H1 (cell line): ENCODE results near the gene SLC25A47. TPM values are rescaled to one million over a fixed set of nuclear protein-coding genes. Genes with fewer than 3 reads are reported as not detected.
"Not testable (repeated sequence)": the region's sequence is repeated elsewhere in the genome, so short reads cannot be mapped to it uniquely, and the experiment has no call there.

Experiments used
- CTCF ChIA-PET: fragments of 300-600 bp; sonication (Branson Sonifier 250); formaldehyde crosslinking; loops from one replicate; lab custom pipeline; 2021; ENCODE audit not compliant: partially characterized antibody; lab: Charles Lee
- POLR2A ChIA-PET: fragments of 300-600 bp; sonication (Branson Sonifier 250); formaldehyde crosslinking; loops from one replicate; lab custom pipeline; 2021; ENCODE audit warnings: inconsistent platforms; ENCODE audit not compliant: partially characterized antibody; lab: Charles Lee
- DNase-seq, 2 experiments: peaks; one replicate each; pipeline versions ENCODE4 v3.0.0 to v3.0.0-alpha.2; 2010 to 2022; ENCODE audit warnings: low spot score in 2 of 2, low read depth in 1 of 2, mixed read lengths in 1 of 2
- FAIRE-seq: peaks from 2 replicates; lab custom pipeline; 2011; peaks lifted over from hg19 to GRCh38; lab: Jason Lieb, UNC
- H2AFZ ChIP-seq: 2 replicates; pipeline ENCODE4 v1.8.1; 2012; ENCODE audit warnings: low read length, inconsistent platforms
- H2AK5ac ChIP-seq: 2 replicates; pipeline ENCODE4 v1.6.1; 2013; ENCODE audit warnings: low read depth, low read length
- H2BK120ac ChIP-seq: replicated peaks from 2 replicates; pipeline ENCODE3; 2013; ENCODE audit warnings: low read depth, low read length, inconsistent platforms
- H2BK12ac ChIP-seq: 2 replicates; pipeline ENCODE4 v1.6.1; 2013; ENCODE audit warnings: low read depth, low read length
- H2BK15ac ChIP-seq: 2 replicates; pipeline ENCODE4 v1.6.1; 2013; ENCODE audit warnings: low read length
- H2BK20ac ChIP-seq: 2 replicates; pipeline ENCODE4 v1.6.1; 2013; ENCODE audit warnings: low read length
- H2BK5ac ChIP-seq: 2 replicates; pipeline ENCODE4 v1.6.1; 2013; ENCODE audit warnings: low read depth, low read length
- H3K14ac ChIP-seq: 2 replicates; pipeline ENCODE4 v1.6.1; 2013; ENCODE audit warnings: inconsistent platforms; ENCODE audit not compliant: insufficient read length
- H3K18ac ChIP-seq: 2 replicates; pipeline ENCODE4 v1.6.1; 2013; ENCODE audit warnings: low read length; ENCODE audit errors: extremely low read depth
- H3K23ac ChIP-seq: 2 replicates; pipeline ENCODE4 v1.6.1; 2013; ENCODE audit warnings: inconsistent platforms; ENCODE audit not compliant: insufficient read length
- H3K23me2 ChIP-seq: 2 replicates; pipeline ENCODE4 v1.6.1; 2013; ENCODE audit warnings: low read depth, low read length
- H3K27ac ChIP-seq: 2 replicates; pipeline ENCODE4 v1.6.1; 2011; ENCODE audit warnings: low read depth, low read length, inconsistent platforms
- H3K27me3 ChIP-seq, 4 experiments: replicated peaks in 1 of 4; 1 replicate in 1 of 4; 2 replicates in 3 of 4; pipeline versions ENCODE4 v1.6.1 to v1.8.1; 2011 to 2013; ENCODE audit warnings: low read length in 3 of 4, mild to moderate bottlenecking in 3 of 4, inconsistent platforms in 2 of 4, mixed read lengths in 2 of 4, moderate library complexity in 1 of 4; ENCODE audit not compliant: control insufficient read depth in 3 of 4, insufficient read depth in 3 of 4; ENCODE audit errors: extremely low read depth in 1 of 4
- H3K36me3 ChIP-seq, 4 experiments: 2 replicates each; pipeline versions ENCODE4 v1.6.1 to v1.8.1; 2011 to 2013; ENCODE audit warnings: mild to moderate bottlenecking in 4 of 4, low read length in 3 of 4, moderate library complexity in 2 of 4, control low read depth in 1 of 4, inconsistent platforms in 1 of 4; ENCODE audit not compliant: insufficient read depth in 4 of 4, control insufficient read depth in 2 of 4
- H3K4ac ChIP-seq: replicated peaks from 2 replicates; pipeline ENCODE3; 2013; ENCODE audit warnings: low read length, low read depth, mixed read lengths, inconsistent platforms; ENCODE audit not compliant: insufficient read length
- H3K4me1 ChIP-seq, 4 experiments: replicated peaks in 1 of 4; 1 replicate in 1 of 4; 2 replicates in 3 of 4; pipeline versions ENCODE4 v1.6.1 to v1.8.1; 2011 to 2013; ENCODE audit warnings: low read length in 3 of 4, inconsistent platforms in 2 of 4, mixed read lengths in 1 of 4; ENCODE audit not compliant: insufficient read depth in 4 of 4, control insufficient read depth in 3 of 4
- H3K4me2 ChIP-seq, 2 experiments: 2 replicates each; pipeline versions ENCODE4 v1.6.1 to v1.8.1; 2011 to 2013; ENCODE audit warnings: low read depth in 2 of 2, low read length in 2 of 2, control low read depth in 1 of 2, inconsistent platforms in 1 of 2, mild to moderate bottlenecking in 1 of 2; ENCODE audit not compliant: insufficient read depth in 1 of 2
- H3K4me3 ChIP-seq, 4 experiments: fragments of 200-600, 300-600 bp in 1 of 4; sonication (generic), shearing (Covaris generic), sonication (Bioruptor Twin) in 1 of 4; 2 replicates each; pipeline versions ENCODE4 v1.5.1 to v1.8.1; 2011 to 2016; ENCODE audit warnings: low read length in 4 of 4, low read depth in 3 of 4, control low read depth in 2 of 4, inconsistent platforms in 2 of 4, mild to moderate bottlenecking in 2 of 4, mixed read lengths in 1 of 4, moderate library complexity in 1 of 4; ENCODE audit not compliant: insufficient read depth in 2 of 4; ENCODE audit errors: extremely low read depth in 1 of 4
- H3K56ac ChIP-seq: replicated peaks from 2 replicates; pipeline ENCODE3; 2013; ENCODE audit warnings: low read depth, mild to moderate bottlenecking, mixed read lengths, low read length, inconsistent platforms; ENCODE audit not compliant: insufficient read length
- H3K79me1 ChIP-seq: 2 replicates; pipeline ENCODE4 v1.6.1; 2013; ENCODE audit warnings: low read depth, low read length, control low read depth
- H3K79me2 ChIP-seq, 2 experiments: 2 replicates each; pipeline versions ENCODE4 v1.6.1 to v1.8.1; 2012 to 2013; ENCODE audit warnings: low read length in 2 of 2, mild to moderate bottlenecking in 2 of 2, inconsistent platforms in 1 of 2; ENCODE audit not compliant: insufficient read depth in 2 of 2, control insufficient read depth in 1 of 2
- H3K9ac ChIP-seq, 4 experiments: replicated peaks in 1 of 4; 1 replicate in 1 of 4; 2 replicates in 3 of 4; pipeline versions ENCODE4 v1.6.1 to v1.8.1; 2011 to 2013; ENCODE audit warnings: low read depth in 3 of 4, low read length in 3 of 4, control low read depth in 2 of 4, mild to moderate bottlenecking in 2 of 4, moderate library complexity in 2 of 4, inconsistent platforms in 1 of 4; ENCODE audit errors: extremely low read depth in 1 of 4
- H3K9me3 ChIP-seq, 2 experiments: 2 replicates each; pipeline versions ENCODE4 v1.6.1 to v1.8.1; 2012 to 2013; ENCODE audit warnings: mild to moderate bottlenecking in 2 of 2, moderate library complexity in 2 of 2, control low read depth in 1 of 2, inconsistent platforms in 1 of 2, low read depth in 1 of 2, low read length in 1 of 2, mixed read lengths in 1 of 2; ENCODE audit not compliant: insufficient read depth in 2 of 2
- H4K20me1 ChIP-seq, 2 experiments: replicated peaks in 1 of 2; 2 replicates each; pipeline versions ENCODE3 to v1.8.1; 2011 to 2013; ENCODE audit warnings: inconsistent platforms in 2 of 2, low read length in 2 of 2, mild to moderate bottlenecking in 1 of 2; ENCODE audit not compliant: insufficient read depth in 2 of 2, control insufficient read depth in 1 of 2
- H4K5ac ChIP-seq: 2 replicates; pipeline ENCODE4 v1.6.1; 2013; ENCODE audit warnings: low read length, low read depth, mixed read lengths, inconsistent platforms; ENCODE audit not compliant: insufficient read length
- H4K8ac ChIP-seq: 2 replicates; pipeline ENCODE4 v1.8.0; 2013; ENCODE audit warnings: mild to moderate bottlenecking, moderate library complexity, low read length, inconsistent platforms; ENCODE audit not compliant: insufficient read depth; ENCODE audit errors: extremely low read depth
- H4K91ac ChIP-seq: replicated peaks from 2 replicates; pipeline ENCODE3; 2013; ENCODE audit warnings: low read length, mixed read lengths, inconsistent platforms; ENCODE audit not compliant: insufficient read length
- WGBS, 2 experiments: shearing (Covaris generic) in 1 of 2; methylation state at CpG; one replicate each; pipeline versions ENCODE4 v1.1.6 to v1.1.7; 2013 to 2015; ENCODE audit warnings: low lambda C conversion rate in 2 of 2, mixed read lengths in 2 of 2, inconsistent platforms in 1 of 2, low coverage in 1 of 2, missing lambda C conversion rate in 1 of 2; ENCODE audit not compliant: insufficient replicate concordance in 2 of 2, insufficient coverage in 1 of 2, insufficient read length in 1 of 2; ENCODE audit errors: extremely low coverage in 1 of 2, missing lambda C conversion rate in 1 of 2; 5-methylcytosine and 5-hydroxymethylcytosine counted together
- polyA plus RNA-seq, 7 experiments: library from polyadenylated mRNA; depleted of rRNA in 3 of 7; stranded (reverse) in 5 of 7; unstranded in 2 of 7; fragments of >200 nt in 5 of 7; fragments of 200-250 nt in 2 of 7; gene quantifications; 1 replicate in 5 of 7; 2 replicates in 1 of 7; 4 replicates in 1 of 7; pipeline versions ENCODE4 v1.2.1 to v1.2.3, GENCODE V29; 2011 to 2013; ENCODE audit warnings: missing spikeins in 2 of 7, mixed read lengths in 2 of 7
- total RNA-seq: library from RNA; stranded (reverse); fragmentation: NEBNext Ultra II Directional; extraction: Animal tissue kit (Norgen Biotek cat#: 25700); gene quantifications from 2 replicates; pipeline ENCODE4 v1.2.1, GENCODE V29; 2021

Gene SLC25A47
- total and polyA plus RNA-seq, 2 of the 8 experiments (the other 6 are each of a cell fraction or from before 2014, with no cell fraction given) = not detected

GRCh38 chr14:100342826-100343225, 19.7 kb downstream of the SLC25A47 start:
- H3K14ac ChIP-seq, H3K27me3 ChIP-seq, H3K18ac ChIP-seq, H3K79me2 ChIP-seq, H3K56ac ChIP-seq, H3K23me2 ChIP-seq, H2BK20ac ChIP-seq, H2BK5ac ChIP-seq, H3K9ac ChIP-seq, H4K91ac ChIP-seq, H2BK12ac ChIP-seq, H2AK5ac ChIP-seq, H2AFZ ChIP-seq, FAIRE-seq, H3K27ac ChIP-seq, H2BK120ac ChIP-seq, H3K4me1 ChIP-seq, DNase-seq, H3K23ac ChIP-seq, H3K4me2 ChIP-seq, H4K5ac ChIP-seq, H3K4me3 ChIP-seq, H4K20me1 ChIP-seq, H4K8ac ChIP-seq, H2BK15ac ChIP-seq, H3K79me1 ChIP-seq, H3K9me3 ChIP-seq, CTCF ChIA-PET, H3K4ac ChIP-seq: not testable (repeated sequence)
- 93% methylated on average over 11 of the region's 12 CpGs; no CpG with 5 or more reads in 1 of the 2 experiments for WGBS, 2 experiments
- POLR2A ChIA-PET = interaction anchor here (0.7 to 14.6 kb wide), 2 partner anchors 8 to 19 kb away, joined by 4 to 129 read pairs; no protein-coding TSS in a partner anchor
- H3K36me3 ChIP-seq = peaks cover 12 to 60% (median 36%) of the 10 kb centered on the region in 4 experiments; a peak in 6 of 8 replicates

GRCh38 chr14:100344657-100345056, 21.5 kb downstream of the SLC25A47 start:
- H3K9ac ChIP-seq, DNase-seq, CTCF ChIA-PET, POLR2A ChIA-PET, H3K27me3 ChIP-seq, H3K14ac ChIP-seq, H2BK5ac ChIP-seq, FAIRE-seq, H2BK120ac ChIP-seq, H3K79me2 ChIP-seq, H4K20me1 ChIP-seq, H3K9me3 ChIP-seq, H4K5ac ChIP-seq, H2AK5ac ChIP-seq, H2BK12ac ChIP-seq, H3K27ac ChIP-seq, H4K91ac ChIP-seq, H3K4me2 ChIP-seq, H3K4me1 ChIP-seq, H2AFZ ChIP-seq, H3K23ac ChIP-seq, H3K23me2 ChIP-seq, H3K79me1 ChIP-seq, H3K56ac ChIP-seq, H3K4me3 ChIP-seq, H3K4ac ChIP-seq, H4K8ac ChIP-seq, H2BK20ac ChIP-seq, H2BK15ac ChIP-seq, H3K18ac ChIP-seq: not testable (repeated sequence)
- peaks cover 14 to 63% (median 45%) of the 10 kb centered on the region in 4 experiments; a peak in 6 of 8 replicates for H3K36me3 ChIP-seq
- WGBS, 2 experiments = 100% methylated on average over 4 of the region's 35 CpGs; no CpG with 5 or more reads in 1 of the 2 experiments
